Fibroblast of the conjunctiva (primary cell): ENCODE data around the gene DMXL2.
"Not testable (repeated sequence)": the region's sequence is repeated elsewhere in the genome, so short reads cannot be mapped to it uniquely, and the experiment has no call there.

ENCODE experiments used
- DNase-seq: peaks from one replicate; pipeline ENCODE4 v3.0.0-alpha.2; 2010; ENCODE audit warnings: low read depth

Gene DMXL2, protein sequence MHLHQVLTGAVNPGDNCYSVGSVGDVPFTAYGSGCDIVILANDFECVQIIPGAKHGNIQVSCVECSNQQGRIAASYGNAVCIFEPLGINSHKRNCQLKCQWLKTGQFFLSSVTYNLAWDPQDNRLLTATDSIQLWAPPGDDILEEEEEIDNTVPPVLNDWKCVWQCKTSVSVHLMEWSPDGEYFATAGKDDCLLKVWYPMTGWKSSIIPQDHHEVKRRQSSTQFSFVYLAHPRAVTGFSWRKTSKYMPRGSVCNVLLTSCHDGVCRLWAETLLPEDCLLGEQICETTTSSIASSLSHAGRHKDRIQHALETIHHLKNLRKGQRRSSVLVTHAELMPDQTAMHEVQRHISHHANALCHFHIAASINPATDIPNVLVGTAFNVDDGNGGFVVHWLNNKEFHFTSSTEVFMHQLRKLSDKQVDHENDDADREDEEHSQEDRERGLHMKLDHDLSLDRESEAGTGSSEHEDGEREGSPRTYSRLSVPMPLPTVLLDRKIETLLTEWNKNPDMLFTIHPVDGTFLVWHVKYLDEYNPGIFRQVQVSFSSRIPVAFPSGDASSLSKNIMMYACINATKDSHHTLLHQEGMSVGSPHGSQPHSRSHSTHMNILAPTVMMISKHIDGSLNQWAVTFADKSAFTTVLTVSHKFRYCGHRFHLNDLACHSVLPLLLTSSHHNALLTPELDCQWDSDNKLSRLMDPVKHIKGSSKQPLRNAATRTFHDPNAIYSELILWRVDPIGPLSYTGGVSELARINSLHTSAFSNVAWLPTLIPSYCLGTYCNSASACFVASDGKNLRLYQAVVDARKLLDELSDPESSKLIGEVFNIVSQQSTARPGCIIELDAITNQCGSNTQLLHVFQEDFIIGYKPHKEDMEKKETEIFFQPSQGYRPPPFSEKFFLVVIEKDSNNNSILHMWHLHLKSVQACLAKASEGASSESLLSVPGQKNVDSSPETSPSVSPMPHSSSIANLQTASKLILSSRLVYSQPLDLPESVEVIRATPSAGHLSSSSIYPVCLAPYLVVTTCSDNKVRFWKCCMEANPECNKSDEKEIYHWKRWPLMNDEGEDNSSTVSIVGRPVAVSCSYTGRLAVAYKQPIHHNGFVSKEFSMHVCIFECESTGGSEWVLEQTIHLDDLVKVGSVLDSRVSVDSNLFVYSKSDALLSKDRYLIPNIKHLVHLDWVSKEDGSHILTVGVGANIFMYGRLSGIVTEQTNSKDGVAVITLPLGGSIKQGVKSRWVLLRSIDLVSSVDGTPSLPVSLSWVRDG (N-terminal part only)

DNA sequence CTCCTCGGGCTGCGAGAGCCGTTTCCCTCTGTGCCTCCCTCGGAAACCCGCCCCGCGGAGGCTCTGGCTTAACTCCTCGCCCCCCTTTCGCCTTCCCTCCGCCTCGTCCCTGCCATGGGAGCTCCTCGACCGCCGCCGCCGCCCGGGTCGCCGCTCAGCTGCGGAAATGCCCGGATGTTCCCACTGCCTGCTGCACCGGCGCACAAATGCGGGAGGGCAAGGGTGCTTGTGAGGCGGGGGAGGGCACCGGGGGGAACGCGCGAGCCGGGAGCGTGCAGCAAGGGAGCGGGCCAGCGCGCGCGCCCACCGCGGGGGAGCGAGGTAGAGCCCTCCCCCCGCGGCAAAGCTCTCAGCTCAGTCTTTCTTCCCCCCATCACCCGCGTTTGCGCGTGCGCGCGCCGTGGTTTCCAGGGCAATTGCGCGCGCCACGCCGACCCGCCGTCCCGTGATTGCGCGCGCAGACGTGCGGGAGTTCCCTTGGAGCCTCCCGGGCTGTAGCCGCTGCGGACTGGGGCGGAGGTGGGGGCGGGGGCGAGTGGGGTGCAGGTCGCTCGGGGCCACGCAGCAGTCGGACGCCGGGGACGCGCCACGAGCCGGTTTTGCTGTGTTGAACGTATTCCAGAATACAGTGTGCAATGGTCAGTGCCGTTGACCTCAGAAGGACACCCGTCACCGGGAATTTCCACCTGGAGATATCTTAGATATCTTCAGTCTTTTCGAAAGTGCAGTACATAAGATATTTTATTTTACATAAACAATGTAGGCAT lies at the start of gene DMXL2:
Gene DMXL2, minus strand, starts transcription at position 168 of the 767 bp plus-strand sequence. CDS start 226 bp downstream, outside the sequence.
- peak; percentile 63 for DNase-seq

DNA sequence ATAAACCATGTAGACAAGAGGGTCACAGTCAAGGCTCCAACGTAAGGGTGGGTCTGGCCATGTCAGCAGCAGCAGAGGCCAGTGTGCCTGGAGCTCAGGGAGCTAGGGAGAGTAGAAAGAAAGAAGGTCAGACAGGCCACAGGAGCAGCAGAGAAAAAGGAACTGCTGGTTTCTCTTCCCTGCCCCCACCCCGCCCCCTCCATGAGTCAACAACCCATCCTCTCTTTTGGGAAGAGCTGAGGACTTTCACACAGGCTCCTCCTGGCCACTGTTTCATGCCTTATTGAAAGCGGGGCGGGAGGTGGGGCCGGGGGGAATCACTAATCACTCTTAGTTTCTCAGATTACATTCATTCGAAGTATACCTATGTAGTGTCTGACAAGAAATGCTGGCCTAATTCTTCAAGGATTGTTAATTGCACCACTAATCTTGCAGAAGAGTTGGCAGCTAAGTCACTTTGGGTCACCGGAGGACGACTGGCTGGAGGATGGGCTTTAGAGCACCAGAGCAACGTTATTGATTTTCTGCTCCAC lies 49.6 kb upstream of the DMXL2 start:
- no peak for DNase-seq

- no peak for DNase-seq
Measured at GRCh38 chr15:51669381-51669780, 46.8 kb upstream of the DMXL2 start.

DNA sequence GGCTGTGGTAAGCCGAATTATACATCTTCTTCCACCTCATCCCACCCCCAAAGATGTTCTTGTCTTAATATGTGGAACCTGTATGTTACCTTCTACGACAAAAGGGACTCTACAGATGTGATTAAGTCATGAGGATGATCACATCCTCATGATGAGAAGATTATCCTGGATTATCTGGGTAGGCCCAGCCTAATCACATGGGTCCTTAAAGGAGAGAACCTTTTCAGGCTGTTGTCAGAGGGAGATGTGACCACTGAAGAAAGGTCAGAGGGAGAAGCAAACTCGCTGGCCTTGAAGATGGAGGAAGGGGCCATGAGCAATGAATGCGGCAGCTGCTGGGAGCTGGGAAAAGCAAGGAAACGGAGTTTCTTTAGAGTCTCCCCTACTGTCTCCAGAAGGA lies 45.9 kb upstream of the DMXL2 start:
- no peak for DNase-seq

GRCh38 chr15:51667478-51667877 lies 44.9 kb upstream of the DMXL2 start:
- no peak for DNase-seq

GRCh38 chr15:51661072-51661471 lies 38.5 kb upstream of the DMXL2 start:
- no peak for DNase-seq

GRCh38 chr15:51658664-51659063 lies 36.1 kb upstream of the DMXL2 start:
- no peak for DNase-seq

DNA sequence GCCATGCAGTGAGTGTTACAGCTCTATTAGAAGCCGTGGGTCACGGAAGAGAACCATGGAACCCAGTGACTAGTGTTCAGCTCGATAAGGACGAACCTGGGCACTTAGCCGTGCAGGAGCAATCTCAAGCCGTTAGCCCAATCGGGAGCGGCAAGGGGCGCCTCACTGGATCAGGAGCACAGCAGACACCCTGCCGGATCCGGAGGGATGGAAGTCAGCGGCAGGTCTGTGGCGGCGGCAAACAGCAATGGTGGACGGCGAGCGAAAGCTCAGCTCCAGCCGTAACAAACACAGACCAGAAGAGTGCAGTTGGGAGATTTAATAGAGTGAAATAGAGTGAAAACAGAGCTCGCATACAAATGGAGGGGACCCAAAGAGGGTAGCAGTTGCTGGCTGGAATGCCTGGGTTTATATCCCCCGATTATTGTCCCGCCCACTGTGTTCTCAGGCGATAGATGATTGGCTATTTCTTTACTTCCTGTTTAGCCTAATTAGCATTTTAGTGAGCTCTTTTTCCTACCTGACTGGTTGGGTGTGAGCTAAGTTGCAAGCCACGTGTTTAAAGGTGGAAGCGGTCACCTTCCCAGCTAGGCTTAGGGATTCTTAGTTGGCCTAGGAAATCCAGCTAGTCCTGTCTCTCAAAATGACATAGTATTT lies 33.0 kb upstream of the DMXL2 start:
- DNase-seq, result not testable (repeated sequence)

- no peak for DNase-seq
Measured at GRCh38 chr15:51652084-51652668, 29.6 kb upstream of the DMXL2 start.

GRCh38 chr15:51649659-51650521 lies 27.3 kb upstream of the DMXL2 start:
- peak; percentile 71 for DNase-seq

DNA sequence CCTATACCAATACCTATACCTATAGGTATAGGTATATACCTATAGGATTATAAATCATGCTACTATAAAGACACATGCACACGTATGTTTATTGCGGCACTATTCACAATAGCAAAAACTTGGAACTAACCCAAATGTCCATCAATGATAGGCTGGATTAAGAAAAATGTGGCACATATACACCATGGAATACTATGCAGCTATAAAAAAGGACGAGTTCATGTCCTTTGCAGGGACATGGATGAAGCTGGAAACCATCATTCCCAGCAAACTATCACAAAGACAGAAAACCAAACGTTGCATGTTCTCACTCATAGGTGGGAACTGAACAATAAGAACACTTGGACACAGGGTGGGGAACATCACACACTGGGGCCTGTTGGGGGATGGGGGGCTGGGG lies 26.1 kb upstream of the DMXL2 start:
- DNase-seq, result not testable (repeated sequence)

GRCh38 chr15:51648101-51648500 lies 25.5 kb upstream of the DMXL2 start:
- not testable (repeated sequence) for DNase-seq

DNA sequence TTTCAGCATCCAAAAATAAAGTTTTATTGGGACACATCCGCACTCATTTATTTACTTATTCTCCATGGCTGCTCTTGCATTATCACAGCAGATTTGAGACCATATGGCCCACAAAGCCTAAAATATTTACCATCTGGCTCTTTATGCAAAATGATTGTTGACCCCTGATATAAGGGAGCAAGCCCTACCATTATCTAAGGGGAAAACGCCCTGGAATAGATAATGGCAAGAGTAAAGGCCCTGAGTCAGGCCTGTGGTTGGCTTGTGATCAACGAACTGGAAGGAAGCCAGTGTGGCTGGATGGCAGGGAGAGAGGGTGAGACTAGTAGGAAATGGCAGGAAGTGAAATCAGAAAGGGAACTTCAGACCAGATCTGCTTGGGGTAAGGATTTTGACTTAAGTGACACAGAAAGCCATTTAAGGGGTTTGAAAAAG lies 24.6 kb upstream of the DMXL2 start:
- DNase-seq, result no peak

- no peak for DNase-seq
Measured at GRCh38 chr15:51642696-51643095, 20.1 kb upstream of the DMXL2 start.

DNA sequence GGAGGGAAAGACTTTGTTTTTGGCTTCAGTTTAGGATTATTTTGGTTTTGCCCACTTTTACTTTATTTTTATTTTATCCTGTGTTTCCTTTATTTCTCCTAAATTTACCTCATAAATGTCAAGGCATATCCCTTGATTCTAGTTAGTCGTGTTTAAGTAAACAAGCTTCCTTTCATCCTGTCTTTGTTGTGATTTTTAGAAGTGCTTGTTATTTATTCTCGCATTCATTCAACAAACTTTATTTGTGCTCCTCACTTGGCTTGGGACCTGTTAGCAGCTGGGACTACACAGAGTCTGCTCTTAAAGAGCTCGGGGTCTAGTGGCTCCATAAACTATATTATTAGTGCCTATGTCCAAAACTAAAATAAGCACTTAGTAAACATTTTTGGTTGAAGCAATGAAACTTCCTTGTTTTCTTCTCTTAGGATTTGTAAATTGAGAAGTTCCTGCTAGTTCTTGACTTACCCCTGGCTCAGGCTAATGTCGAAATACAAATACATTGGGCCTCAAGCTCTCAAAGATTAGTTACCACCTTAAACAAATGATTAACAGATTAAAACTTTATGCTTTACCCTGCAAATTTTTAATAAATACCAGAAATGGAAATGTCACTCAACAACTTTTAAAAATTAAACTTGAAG lies 19.0 kb upstream of the DMXL2 start:
- no peak for DNase-seq

DNA sequence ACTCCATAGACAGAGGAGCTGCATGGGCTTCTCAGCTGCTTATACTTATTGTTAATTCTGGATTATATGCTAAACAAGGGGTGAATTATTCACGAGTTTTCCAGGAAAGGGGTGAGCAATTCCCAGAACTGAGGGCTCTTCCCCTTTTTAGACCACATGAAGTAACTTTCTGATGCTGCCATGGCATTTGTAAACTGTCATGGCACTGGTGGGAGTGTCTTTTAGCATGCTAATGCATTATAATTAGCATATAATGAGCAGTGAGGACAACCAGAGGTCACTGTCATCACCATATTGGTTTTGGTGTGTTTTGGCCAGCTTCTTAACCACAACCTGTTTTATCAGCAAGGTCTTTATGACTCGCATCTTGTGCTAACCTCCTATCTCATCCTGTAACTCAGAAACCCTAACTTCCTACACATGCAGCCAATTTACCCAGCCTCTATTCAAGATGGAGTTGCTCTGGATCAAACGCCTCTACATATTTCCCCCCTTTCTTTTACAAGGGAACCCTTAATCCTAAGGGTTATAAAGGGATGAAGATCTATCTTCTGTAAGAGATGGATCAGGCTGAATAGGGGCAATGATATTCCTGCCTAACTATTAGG lies 12.1 kb upstream of the DMXL2 start:
- DNase-seq, result no peak

DNA sequence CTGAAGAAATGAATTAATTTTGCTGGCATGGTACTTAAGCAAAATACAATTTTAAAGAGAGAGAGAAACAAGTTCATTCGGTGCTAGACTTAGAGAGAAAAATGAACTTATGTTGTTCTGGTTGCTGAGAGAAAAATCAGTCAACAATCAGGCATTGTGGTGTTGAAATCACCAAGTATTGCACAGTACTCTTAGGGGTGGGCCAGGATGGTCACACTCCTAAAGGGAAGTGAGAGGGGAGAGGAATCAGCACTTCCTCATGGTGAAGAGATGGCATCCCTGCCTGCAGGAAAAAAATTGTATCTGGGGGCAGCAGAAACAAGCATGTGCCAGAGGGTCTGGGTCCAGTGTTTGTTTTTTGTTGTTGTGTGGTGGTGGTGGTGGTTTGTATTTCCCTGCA lies 7.0 kb upstream of the DMXL2 start:
- DNase-seq, result no peak

DNA sequence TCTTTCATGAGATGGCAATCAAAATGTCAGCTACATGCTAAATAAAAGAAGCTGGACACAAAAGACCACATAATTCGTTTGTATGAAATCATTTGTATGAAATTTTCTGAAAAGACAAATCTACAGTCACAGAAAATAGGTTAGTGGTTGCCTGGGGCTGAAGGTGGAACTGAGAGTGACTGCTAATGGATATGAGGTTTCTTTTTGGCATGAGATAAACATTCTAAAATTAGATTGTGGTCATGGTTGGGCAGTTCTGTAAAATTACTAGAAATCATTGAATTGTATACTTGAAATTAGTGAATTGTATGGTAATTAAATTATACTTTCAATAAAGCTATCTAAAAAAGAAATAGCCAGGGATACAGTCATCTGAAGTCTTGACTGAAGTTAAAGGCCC lies 2.7 kb upstream of the DMXL2 start:
- no peak for DNase-seq
